Stimulated activated CD4-positive, alpha-beta T cell treated with anti-CD3 and anti-CD28 coated beads, Interleukin-15, amount 100 ng/mL, for 48 hours (primary cell): Measurements from ENCODE around the gene KRTAP10-1.

Experiments
- DNase-seq, 2 donors: peaks; one replicate each; pipeline ENCODE4 v3.0.0-alpha.2; 2020; ENCODE audit warnings: low read depth in 2 of 2

KRTAP10-1 gene

GRCh38 chr21:44527983-44528633 lies 11.9 kb downstream of the KRTAP10-1 start:
- no peak for DNase-seq

- no peak for DNase-seq
These were observed 12.6 kb downstream of the KRTAP10-1 start for GRCh38 chr21:44527156-44527982.

GRCh38 chr21:44526096-44526997 lies 13.6 kb downstream of the KRTAP10-1 start:
- DNase-seq = no peak

- no peak for DNase-seq
These were observed 14.5 kb downstream of the KRTAP10-1 start for GRCh38 chr21:44525391-44526095.

- no peak for DNase-seq
These were observed 15.3 kb downstream of the KRTAP10-1 start for GRCh38 chr21:44524414-44525371.

GRCh38 chr21:44523567-44524413 lies 16.2 kb downstream of the KRTAP10-1 start:
- no peak for DNase-seq

GRCh38 chr21:44522753-44523204 lies 17.2 kb downstream of the KRTAP10-1 start:
- no peak for DNase-seq

- DNase-seq = no peak
These were observed 17.9 kb downstream of the KRTAP10-1 start for GRCh38 chr21:44521928-44522752.

- DNase-seq = no peak
These were observed 18.6 kb downstream of the KRTAP10-1 start for GRCh38 chr21:44521301-44521927.

GRCh38 chr21:44520326-44521300 lies 19.4 kb downstream of the KRTAP10-1 start:
- no peak for DNase-seq

GRCh38 chr21:44519346-44520325 lies 20.4 kb downstream of the KRTAP10-1 start:
- no peak for DNase-seq

GRCh38 chr21:44518686-44519085 lies 21.3 kb downstream of the KRTAP10-1 start:
- DNase-seq = no peak

- peak; percentile 17 to 26 for DNase-seq
These were observed 22.7 kb downstream of the KRTAP10-1 start for GRCh38 chr21:44517175-44517899.

GRCh38 chr21:44516828-44517174 lies 23.2 kb downstream of the KRTAP10-1 start:
- DNase-seq = no peak

- no peak for DNase-seq
These were observed 23.7 kb downstream of the KRTAP10-1 start for GRCh38 chr21:44516342-44516741.
